K562 (cell line): Measurements from ENCODE around the gene CYB5R3. TPM values are rescaled to one million over a fixed set of nuclear protein-coding genes. Genes with fewer than 3 reads are reported as not detected.

Experiments used
- ADNP ChIP-seq: fragments of 200-800 bp; sonication (Bioruptor generic); IDR thresholded peaks from 2 replicates; pipeline ENCODE4 v1.6.1; 2016; ENCODE audit warnings: missing genetic modification characterization, missing compliant biosample characterization
- HNRNPH1 ChIP-seq: fragments of 200-400 bp; formaldehyde crosslinking; optimal IDR thresholded peaks from 2 replicates; pipeline ENCODE3; 2017; ENCODE audit warnings: low read depth, mild to moderate bottlenecking, low read length, moderate library complexity
- KLF10 ChIP-seq: fragments of 250-450 bp; sonication (Bioruptor Pico); IDR thresholded peaks from 2 replicates; pipeline ENCODE4 v1.6.1; 2021; ENCODE audit warnings: matching md5 sums
- MAX ChIP-seq: sonication (generic); formaldehyde crosslinking; IDR thresholded peaks from 2 replicates; pipeline ENCODE4 v1.9.0; 2022; ENCODE audit warnings: mild to moderate bottlenecking, missing genetic modification reagents
- PHF8 ChIP-seq: fragments of 200-600 bp; sonication (generic); IDR thresholded peaks from 2 replicates; pipeline ENCODE4 v1.6.1; 2012; ENCODE audit warnings: mixed run types, mild to moderate bottlenecking, inconsistent platforms, low read length, moderate library complexity, borderline replicate concordance
- REST ChIP-seq, 2 experiments: fragments of 450-650 bp; formaldehyde crosslinking in 1 of 2; IDR thresholded peaks; 2 replicates each; pipeline versions ENCODE4 v1.4.0 to v1.6.1; 2014 to 2020; ENCODE audit warnings: mild to moderate bottlenecking in 2 of 2, borderline replicate concordance in 1 of 2, low read depth in 1 of 2
- SNRNP70 ChIP-seq: fragments of 200-400 bp; formaldehyde crosslinking; optimal IDR thresholded peaks from 2 replicates; pipeline ENCODE3; 2017; ENCODE audit warnings: low read depth, low read length
- SPI1 ChIP-seq: IDR thresholded peaks from 2 replicates; pipeline ENCODE4 v1.6.1; 2011; ENCODE audit warnings: low read depth, low read length, control low read depth, borderline replicate concordance
- THRB ChIP-seq: fragments of 450-650 bp; formaldehyde crosslinking; conservative IDR thresholded peaks from 2 replicates; pipeline ENCODE4 v1.4.0; 2022; ENCODE audit warnings: mild to moderate bottlenecking, missing genetic modification characterization
- ZBTB11 ChIP-seq, 3 experiments: fragments of 200-800 bp in 1 of 3; fragments of 250-450 bp in 1 of 3; fragments of 450-650 bp in 1 of 3; sonication (Bioruptor Pico) in 1 of 3; sonication (Bioruptor generic) in 1 of 3; formaldehyde crosslinking in 1 of 3; IDR thresholded peaks; 2 replicates each; pipeline versions ENCODE4 v1.6.1 to v1.8.0; 2016 to 2022; ENCODE audit warnings: mild to moderate bottlenecking in 2 of 3, missing genetic modification characterization in 2 of 3, missing compliant biosample characterization in 1 of 3, moderate library complexity in 1 of 3
- ZNF316 ChIP-seq: fragments of 450-650 bp; IDR thresholded peaks from 2 replicates; pipeline ENCODE4 v1.6.1; 2016
- ZNF77 ChIP-seq: fragments of 250-450 bp; sonication (Bioruptor Pico); IDR thresholded peaks from 2 replicates; pipeline ENCODE4 v1.5.0; 2020
- ZNF830 ChIP-seq: fragments of 250-450 bp; sonication (Bioruptor Pico); IDR thresholded peaks from 2 replicates; pipeline ENCODE4 v1.5.0; 2021; ENCODE audit warnings: mild to moderate bottlenecking
- polyA plus RNA-seq, 8 experiments: library from polyadenylated mRNA; depleted of rRNA in 4 of 8; stranded (reverse) in 5 of 8; unstranded in 3 of 8; fragments of >200 nt; fragmentation: Nextera tagmentation in 2 of 8; fragmentation: Illumina TruSeq in 1 of 8; extraction: Ambion mirVana in 2 of 8; extraction: Trizol in 1 of 8; gene quantifications; 2 replicates each; pipeline versions ENCODE4 v1.2.1 to v1.2.3, GENCODE V29; 2011 to 2014; ENCODE audit warnings: inconsistent platforms in 1 of 8, missing spikeins in 1 of 8
- total RNA-seq, 7 experiments: library from RNA; depleted of rRNA in 6 of 7; stranded (reverse); fragments of >200 nt in 6 of 7; fragmentation: Illumina TruSeq in 2 of 7; extraction: Trizol in 2 of 7; gene quantifications; 2 replicates each; pipeline versions ENCODE4 v1.2.1 to v1.2.3, GENCODE V29; 2011 to 2021; ENCODE audit warnings: low replicate concordance in 1 of 7

Gene CYB5R3
- total and polyA plus RNA-seq, 9 of the 15 experiments (the other 6 are each of a cell fraction or from before 2014, with no cell fraction given), result 1.4 to 66.8 (median 23.4) TPM

GRCh38 chr22:42615092-42615859 lies 33.9 kb downstream of the CYB5R3 start (continued):
- TF ChIP-seq ZBTB11 (CRISPR knock-in tag; IDR thresholded peaks at IDR 0.05), result peak in 1 of 3 experiments; percentile 73; a peak in 1 of 6 replicates
- TF ChIP-seq ZNF316, result peak; percentile 99
- TF ChIP-seq ADNP (tag), result no peak
- peak; percentile 11; the same call in 1 of the 2 replicates for TF ChIP-seq SPI1
- TF ChIP-seq REST (IDR thresholded peaks at IDR 0.05; ENCODE audit: borderline replicate concordance), result 0 out of 2 replicates have a peak, but pooled peaks have one; percentile 7
- TF ChIP-seq REST (CRISPR knock-in tag; IDR thresholded peaks at IDR 0.05; ENCODE audit: low read depth), result 0 out of 2 replicates have a peak, but pooled peaks have one; percentile 26
- TF ChIP-seq ZNF77, result peak; percentile 94
- peak; percentile 84 for TF ChIP-seq MAX
- peak; percentile 100 for TF ChIP-seq THRB (CRISPR knock-in tag)
- TF ChIP-seq PHF8, result peak; percentile 18; the same call in 1 of the 2 replicates
- TF ChIP-seq SNRNP70, result peak; percentile 26
- peak; percentile 93 for TF ChIP-seq KLF10 (CRISPR knock-in tag)
- TF ChIP-seq ZNF830 (CRISPR knock-in tag), result peak; percentile 95
- no peak for TF ChIP-seq HNRNPH1
